CD14-positive monocyte (primary cell): ENCODE measurements around the gene STAT3. TPM values are rescaled to one million over a fixed set of nuclear protein-coding genes. Genes with fewer than 3 reads are reported as not detected.
A peak's percentile ranks its signal among the peaks of the same experiment; 100 is the strongest.

Source experiments
- DNase-seq, 3 donors: peaks; one replicate each; pipeline ENCODE4 v3.0.0-alpha.2; 2011 to 2022
- H2AFZ ChIP-seq: 2 replicates; pipeline ENCODE4 v1.6.0; 2012; ENCODE audit warnings: mild to moderate bottlenecking, low read depth, low read length, inconsistent platforms; ENCODE audit not compliant: insufficient read depth, poor library complexity, severe bottlenecking
- H3K27ac ChIP-seq, 2 donors: 1 replicate in 1 of 2; 2 replicates in 1 of 2; pipeline ENCODE4 v1.5.1; 2012 to 2013; ENCODE audit warnings: low read length in 2 of 2, control low read depth in 1 of 2, inconsistent platforms in 1 of 2, low read depth in 1 of 2, mild to moderate bottlenecking in 1 of 2
- H3K27me3 ChIP-seq, 2 donors: one replicate each; pipeline versions ENCODE4 v1.6.0 to v1.6.1; 2011 to 2013; ENCODE audit warnings: low read length in 2 of 2; ENCODE audit not compliant: control insufficient read depth in 2 of 2, insufficient read depth in 2 of 2
- H3K36me3 ChIP-seq, 2 donors: replicated peaks in 1 of 2; 1 replicate in 1 of 2; 2 replicates in 1 of 2; pipeline versions ENCODE4 v1.5.1 to v1.6.1; 2012 to 2013; ENCODE audit warnings: low read length in 2 of 2, control low read depth in 1 of 2, inconsistent platforms in 1 of 2, mild to moderate bottlenecking in 1 of 2; ENCODE audit not compliant: insufficient read depth in 2 of 2, control insufficient read depth in 1 of 2
- H3K4me1 ChIP-seq, 2 donors: 1 replicate in 1 of 2; 2 replicates in 1 of 2; pipeline versions ENCODE4 v1.5.1 to v1.6.1; 2012 to 2013; ENCODE audit warnings: low read length in 2 of 2, control low read depth in 1 of 2, inconsistent platforms in 1 of 2, mild to moderate bottlenecking in 1 of 2, moderate library complexity in 1 of 2; ENCODE audit not compliant: insufficient read depth in 2 of 2, control insufficient read depth in 1 of 2
- H3K4me2 ChIP-seq: replicated peaks from 2 replicates; pipeline ENCODE3; 2012; ENCODE audit warnings: low read length, moderate library complexity, mild to moderate bottlenecking; ENCODE audit not compliant: poor library complexity, severe bottlenecking; ENCODE audit errors: extremely low read depth
- H3K4me3 ChIP-seq, 3 experiments: fragments of 200-600 bp in 1 of 3; sonication (generic) in 1 of 3; replicated peaks in 1 of 3; 1 replicate in 2 of 3; 2 replicates in 1 of 3; pipeline ENCODE4 v1.5.1; 2011 to 2013; ENCODE audit warnings: low read length in 3 of 3, mild to moderate bottlenecking in 3 of 3, control low read depth in 2 of 3, low read depth in 2 of 3, inconsistent platforms in 1 of 3, moderate library complexity in 1 of 3
- H3K79me2 ChIP-seq: 2 replicates; pipeline ENCODE4 v1.6.0; 2012; ENCODE audit warnings: mild to moderate bottlenecking, control low read depth, inconsistent platforms, low read length, moderate library complexity; ENCODE audit not compliant: insufficient read depth
- H3K9ac ChIP-seq: 2 replicates; pipeline ENCODE4 v1.6.0; 2017; ENCODE audit warnings: low read length, mild to moderate bottlenecking; ENCODE audit not compliant: insufficient read depth, poor library complexity, severe bottlenecking
- H3K9me3 ChIP-seq, 2 donors: replicated peaks in 1 of 2; 1 replicate in 1 of 2; 2 replicates in 1 of 2; pipeline versions ENCODE4 v1.5.1 to v1.6.1; 2012 to 2013; ENCODE audit warnings: low read length in 2 of 2, control low read depth in 1 of 2; ENCODE audit not compliant: control insufficient read depth in 1 of 2, insufficient read depth in 1 of 2
- H4K20me1 ChIP-seq: 2 replicates; pipeline ENCODE4 v1.6.0; 2012; ENCODE audit warnings: mild to moderate bottlenecking, low read length, control low read depth, moderate library complexity; ENCODE audit not compliant: insufficient read depth
- H3K27ac Mint-ChIP-seq, 7 donors: one replicate each; pipeline ENCODE4 v1.8.0; 2020; ENCODE audit warnings: mild to moderate bottlenecking in 7 of 7, mixed read lengths in 7 of 7, moderate library complexity in 6 of 7, inconsistent platforms in 2 of 7
- H3K27me3 Mint-ChIP-seq, 3 donors: one replicate each; pipeline ENCODE4 v1.8.0; 2021 to 2022; ENCODE audit warnings: low read depth in 3 of 3, mild to moderate bottlenecking in 3 of 3, mixed read lengths in 3 of 3, moderate library complexity in 3 of 3, inconsistent platforms in 1 of 3
- H3K36me3 Mint-ChIP-seq, 2 donors: one replicate each; pipeline ENCODE4 v1.8.0; 2020; ENCODE audit warnings: mixed read lengths in 2 of 2, inconsistent platforms in 1 of 2, mild to moderate bottlenecking in 1 of 2
- H3K4me1 Mint-ChIP-seq: one replicate; pipeline ENCODE4 v1.8.0; 2020; ENCODE audit warnings: mild to moderate bottlenecking, mixed read lengths
- H3K4me3 Mint-ChIP-seq, 2 donors: one replicate each; pipeline ENCODE4 v1.8.0; 2020; ENCODE audit warnings: mild to moderate bottlenecking in 2 of 2, mixed read lengths in 2 of 2, moderate library complexity in 1 of 2
- H3K9me3 Mint-ChIP-seq, 7 donors: one replicate each; pipeline ENCODE4 v1.8.0; 2020 to 2022; ENCODE audit warnings: mixed read lengths in 7 of 7, mild to moderate bottlenecking in 6 of 7, moderate library complexity in 6 of 7, inconsistent platforms in 2 of 7
- CTCF ChIP-seq: fragments of 200-600 bp; IDR thresholded peaks from one replicate; pipeline ENCODE4 v1.8.0; 2022; ENCODE audit warnings: antibody characterized with exemption, mild to moderate bottlenecking
- WGBS: methylation state at CpG from one replicate; pipeline ENCODE4 v1.1.5; 2013; ENCODE audit warnings: missing lambda C conversion rate; ENCODE audit not compliant: insufficient coverage; 5-methylcytosine and 5-hydroxymethylcytosine counted together
- intact Hi-C, 2 donors: fragments of 100-400 bp; cut with micrococcal nuclease; formaldehyde crosslinking; loops; one replicate each; pipeline versions ENCODE4 v1.15.0 to v1.15.1; 2023
- polyA plus RNA-seq, 3 donors: library from polyadenylated mRNA; depleted of rRNA in 1 of 3; unstranded in 2 of 3; stranded (reverse) in 1 of 3; fragments of 300-500 nt in 2 of 3; fragments of >200 nt in 1 of 3; fragmentation: Illumina TruSeq in 2 of 3; gene quantifications; 1 replicate in 2 of 3; 2 replicates in 1 of 3; pipeline ENCODE4 v1.2.3, GENCODE V29; 2012 to 2021

STAT3 gene
- polyA plus RNA-seq, 3 donors = 73.0 to 155 (median 110) TPM

- Mint-ChIP-seq H3K4me3 (peak overlapping the region in 1 of 2 donors; percentile 96), H3K36me3 (peaks cover 7 to 11% of the 10 kb centered on the region in 2 donors), H3K27ac (no peak overlapping the region), H3K4me1 (peaks cover 20% of the 10 kb centered on the region), H3K27me3 (peaks cover 65 to 85% (median 67%) of the 10 kb centered on the region in 3 donors), H3K9me3 (peaks cover 0 to 27% (median 11%) of the 10 kb centered on the region in 7 donors)
- Histone ChIP-seq H3K36me3 (no peaks in the 10 kb centered on the region), H3K4me2 (peak overlapping the region; percentile 78), H3K27ac (no peak overlapping the region), H4K20me1 (no peaks in the 10 kb centered on the region), H3K4me3 (no peak overlapping the region), H3K9ac (no peak overlapping the region), H3K79me2 (no peaks in the 10 kb centered on the region), H3K9me3 (peaks cover 0 to 13% of the 10 kb centered on the region in 2 donors), H3K27me3 (peaks cover 39 to 64% of the 10 kb centered on the region in 2 donors), H3K4me1 (peaks cover 17 to 28% of the 10 kb centered on the region in 2 donors), H2AFZ (no peak overlapping the region)
- intact Hi-C loops = loop anchor here in 1 of 2 donors (10.0 kb wide), 1 partner anchor 91 kb away; no protein-coding TSS in a partner anchor
- no peak for TF ChIP-seq CTCF
- WGBS = 83% methylated on average over 3 of the region's 11 CpGs
- no peak for DNase-seq
These were observed 35.5 kb upstream of the STAT3 start for GRCh38 chr17:42423766-42424165.

- H3K9ac ChIP-seq = no peak within 1 kb of the TSS
These were observed 34.9 kb upstream of the STAT3 start, which contains the start of gene CAVIN1 for GRCh38 chr17:42422958-42423712. Gene CAVIN1 (minus strand): TSS chr17:42423256. CDS start chr17:42423097, 159 bp downstream.

More at GRCh38 chr17:42422958-42423712, 34.9 kb upstream of the STAT3 start, which contains the start of gene CAVIN1:
- no peak for DNase-seq
- peak within 1 kb of the TSS in 1 of 7 donors; percentile 55 for H3K27ac Mint-ChIP-seq
- H3K4me2 ChIP-seq = peak within 1 kb of the TSS; percentile 78
- intact Hi-C loops = loop anchor here in 1 of 2 donors (10.0 kb wide), 1 partner anchor 92 kb away; no protein-coding TSS in a partner anchor
- H3K27ac ChIP-seq = no peak within 1 kb of the TSS
- peaks cover 7 to 11% of the 10 kb centered on the region in 2 donors for H3K36me3 Mint-ChIP-seq
- peak within 1 kb of the TSS; percentile 68 for H2AFZ ChIP-seq
- H3K4me3 ChIP-seq = peak within 1 kb of the TSS in 2 of 3 experiments; percentile 5 to 70
- peaks cover 20 to 33% of the 10 kb centered on the region in 2 donors for H3K4me1 ChIP-seq
- no peaks in the 10 kb centered on the region for H3K79me2 ChIP-seq
- peaks cover 24% of the 10 kb centered on the region for H3K4me1 Mint-ChIP-seq
- peaks cover 0 to 27% (median 11%) of the 10 kb centered on the region in 7 donors for H3K9me3 Mint-ChIP-seq
- WGBS = under 1% methylated on average over 54 of the region's 58 CpGs
- no peak for TF ChIP-seq CTCF
- no peaks in the 10 kb centered on the region for H3K36me3 ChIP-seq
- H3K4me3 Mint-ChIP-seq = peak within 1 kb of the TSS; percentile 75 to 96
- no peaks in the 10 kb centered on the region for H4K20me1 ChIP-seq
- H3K27me3 ChIP-seq = peaks cover 39 to 64% of the 10 kb centered on the region in 2 donors
- H3K27me3 Mint-ChIP-seq = peaks cover 67 to 83% (median 70%) of the 10 kb centered on the region in 3 donors
- peaks cover 0 to 13% of the 10 kb centered on the region in 2 donors for H3K9me3 ChIP-seq
